ENCODE measurements around the gene SMAD6.

SMAD6 gene

GRCh38 chr15:66820481-66821176 is 118.6 kb downstream of the SMAD6 start:
- H3K4me3 ChIP-seq (replicated peaks; ENCODE audit: low read depth, low read length) = no peak overlapping the region

DNA sequence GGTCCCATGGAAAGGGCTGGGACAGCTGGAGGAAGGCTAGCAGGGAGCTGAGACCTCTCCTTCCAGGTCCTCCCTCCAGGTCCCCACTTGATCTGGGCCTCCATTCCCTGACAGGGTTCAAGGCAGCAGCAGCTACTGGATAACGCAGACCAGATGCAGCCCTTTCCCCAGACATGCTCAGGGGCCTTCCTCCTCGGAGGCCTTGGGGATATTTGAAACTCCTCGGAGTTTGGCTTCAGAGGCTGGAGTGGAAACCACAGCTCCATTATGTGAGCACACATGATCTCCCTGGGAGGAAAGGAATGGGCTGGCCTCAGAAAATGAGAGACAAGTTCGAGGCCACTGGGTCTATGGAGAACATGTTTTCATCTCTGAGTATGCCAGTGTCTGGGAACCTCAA is 119.3 kb downstream of the SMAD6 start:
- TF ChIP-seq, protein P1, sequence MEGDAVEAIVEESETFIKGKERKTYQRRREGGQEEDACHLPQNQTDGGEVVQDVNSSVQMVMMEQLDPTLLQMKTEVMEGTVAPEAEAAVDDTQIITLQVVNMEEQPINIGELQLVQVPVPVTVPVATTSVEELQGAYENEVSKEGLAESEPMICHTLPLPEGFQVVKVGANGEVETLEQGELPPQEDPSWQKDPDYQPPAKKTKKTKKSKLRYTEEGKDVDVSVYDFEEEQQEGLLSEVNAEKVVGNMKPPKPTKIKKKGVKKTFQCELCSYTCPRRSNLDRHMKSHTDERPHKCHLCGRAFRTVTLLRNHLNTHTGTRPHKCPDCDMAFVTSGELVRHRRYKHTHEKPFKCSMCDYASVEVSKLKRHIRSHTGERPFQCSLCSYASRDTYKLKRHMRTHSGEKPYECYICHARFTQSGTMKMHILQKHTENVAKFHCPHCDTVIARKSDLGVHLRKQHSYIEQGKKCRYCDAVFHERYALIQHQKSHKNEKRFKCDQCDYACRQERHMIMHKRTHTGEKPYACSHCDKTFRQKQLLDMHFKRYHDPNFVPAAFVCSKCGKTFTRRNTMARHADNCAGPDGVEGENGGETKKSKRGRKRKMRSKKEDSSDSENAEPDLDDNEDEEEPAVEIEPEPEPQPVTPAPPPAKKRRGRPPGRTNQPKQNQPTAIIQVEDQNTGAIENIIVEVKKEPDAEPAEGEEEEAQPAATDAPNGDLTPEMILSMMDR (IDR thresholded peaks at IDR 0.05; ENCODE audit: low read length, missing control alignments) = no peak
- no peak for DNase-seq (ENCODE audit: low read depth)
- no peak overlapping the region for H3K4me3 ChIP-seq (replicated peaks; ENCODE audit: low read depth, low read length)

More at GRCh38 chr15:66820481-66821176, 118.6 kb downstream of the SMAD6 start:
- TF ChIP-seq, protein P1 (IDR thresholded peaks at IDR 0.05; ENCODE audit: low read length, missing control alignments) = no peak
- DNase-seq (ENCODE audit: low read depth) = no peak

DNA sequence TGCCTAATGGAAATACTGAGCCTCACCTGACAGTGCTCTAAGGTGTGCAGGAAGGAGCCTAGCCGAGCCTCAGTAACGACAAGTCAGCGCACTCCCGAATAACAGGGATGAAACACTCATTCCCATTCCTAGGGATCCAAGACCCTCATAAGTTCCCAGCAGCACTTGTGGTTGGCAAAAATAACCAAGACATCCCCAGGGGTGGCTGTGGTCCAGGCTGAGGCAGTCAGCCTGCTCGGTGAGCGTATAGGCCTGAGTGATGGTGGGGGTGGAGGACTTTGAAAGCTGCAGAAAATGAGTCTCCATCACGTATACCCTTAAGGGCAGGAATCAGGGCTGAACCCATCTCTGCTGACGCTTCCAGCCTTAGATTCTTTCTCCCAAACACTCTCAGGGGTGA is 120.1 kb downstream of the SMAD6 start:
- no peak for DNase-seq (ENCODE audit: low read depth)
- TF ChIP-seq, protein P1 (IDR thresholded peaks at IDR 0.05; ENCODE audit: low read length, missing control alignments) = no peak
- H3K4me3 ChIP-seq (replicated peaks; ENCODE audit: low read depth, low read length) = no peak overlapping the region

DNA sequence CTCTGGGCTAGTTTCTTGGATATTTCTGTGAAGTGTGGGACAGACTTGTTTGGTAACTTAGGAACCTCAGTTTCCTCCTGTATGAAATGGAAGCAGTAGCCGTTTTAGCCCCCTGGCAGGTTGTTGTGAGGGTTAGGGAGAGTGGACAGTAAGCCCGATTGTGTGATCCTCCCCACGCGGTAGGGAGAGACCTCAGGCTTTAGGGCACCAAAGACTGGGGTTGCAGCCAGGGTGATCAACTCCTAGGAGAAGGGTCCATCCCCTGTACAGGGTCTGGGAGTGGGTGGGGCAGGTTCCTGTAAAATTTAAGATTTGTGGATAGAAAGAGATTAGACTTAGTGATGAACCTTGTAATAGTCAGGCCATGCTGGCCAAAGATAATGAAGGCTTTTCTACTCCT is 120.5 kb downstream of the SMAD6 start:
- TF ChIP-seq, protein P1 (IDR thresholded peaks at IDR 0.05; ENCODE audit: low read length, missing control alignments) = no peak
- DNase-seq (ENCODE audit: low read depth) = no peak
- no peak overlapping the region for H3K4me3 ChIP-seq (replicated peaks; ENCODE audit: low read depth, low read length)

- no peak for DNase-seq (ENCODE audit: low read depth)
- TF ChIP-seq, protein P1 (IDR thresholded peaks at IDR 0.05; ENCODE audit: low read length, missing control alignments) = no peak
- H3K4me3 ChIP-seq (replicated peaks; ENCODE audit: low read depth, low read length) = no peak overlapping the region
Observed at GRCh38 chr15:66823601-66824000, 121.6 kb downstream of the SMAD6 start.

DNA sequence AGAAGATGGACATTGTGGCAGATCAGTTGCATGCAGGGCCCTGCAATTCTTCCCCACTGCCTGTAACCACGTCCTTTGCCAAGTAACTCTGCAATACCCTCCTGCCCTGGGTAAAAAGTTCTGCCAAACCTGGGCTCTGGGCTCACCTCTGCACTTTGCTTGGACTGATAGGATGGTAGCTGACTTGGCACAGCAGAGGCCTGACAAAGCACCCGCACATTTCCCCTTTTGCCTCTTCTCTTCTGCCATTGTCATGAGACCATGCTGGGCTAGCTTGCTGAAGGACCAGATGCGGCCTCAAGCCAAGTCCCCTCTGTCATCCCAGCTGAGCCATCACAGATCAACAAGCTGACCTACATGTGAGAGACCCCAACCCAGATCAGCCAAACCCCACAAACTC is 122.4 kb downstream of the SMAD6 start:
- TF ChIP-seq, protein P1 (IDR thresholded peaks at IDR 0.05; ENCODE audit: low read length, missing control alignments) = no peak
- DNase-seq (ENCODE audit: low read depth) = no peak
- no peak overlapping the region for H3K4me3 ChIP-seq (replicated peaks; ENCODE audit: low read depth, low read length)

- no peak for DNase-seq (ENCODE audit: low read depth)
- no peak overlapping the region for H3K4me3 ChIP-seq (replicated peaks; ENCODE audit: low read depth, low read length)
- TF ChIP-seq, protein P1 (IDR thresholded peaks at IDR 0.05; ENCODE audit: low read length, missing control alignments) = no peak
Observed at GRCh38 chr15:66825139-66825538, 123.1 kb downstream of the SMAD6 start.

Measured in fibroblast of pulmonary artery (primary cell).